ENCODE data around the gene SRXN1. TPM values are rescaled to one million over a fixed set of nuclear protein-coding genes. Genes with fewer than 3 reads are reported as not detected.

The SRXN1 gene
- total RNA-seq, 2 donors from 2014 or later = 5.6 to 9.7 TPM

DNA sequence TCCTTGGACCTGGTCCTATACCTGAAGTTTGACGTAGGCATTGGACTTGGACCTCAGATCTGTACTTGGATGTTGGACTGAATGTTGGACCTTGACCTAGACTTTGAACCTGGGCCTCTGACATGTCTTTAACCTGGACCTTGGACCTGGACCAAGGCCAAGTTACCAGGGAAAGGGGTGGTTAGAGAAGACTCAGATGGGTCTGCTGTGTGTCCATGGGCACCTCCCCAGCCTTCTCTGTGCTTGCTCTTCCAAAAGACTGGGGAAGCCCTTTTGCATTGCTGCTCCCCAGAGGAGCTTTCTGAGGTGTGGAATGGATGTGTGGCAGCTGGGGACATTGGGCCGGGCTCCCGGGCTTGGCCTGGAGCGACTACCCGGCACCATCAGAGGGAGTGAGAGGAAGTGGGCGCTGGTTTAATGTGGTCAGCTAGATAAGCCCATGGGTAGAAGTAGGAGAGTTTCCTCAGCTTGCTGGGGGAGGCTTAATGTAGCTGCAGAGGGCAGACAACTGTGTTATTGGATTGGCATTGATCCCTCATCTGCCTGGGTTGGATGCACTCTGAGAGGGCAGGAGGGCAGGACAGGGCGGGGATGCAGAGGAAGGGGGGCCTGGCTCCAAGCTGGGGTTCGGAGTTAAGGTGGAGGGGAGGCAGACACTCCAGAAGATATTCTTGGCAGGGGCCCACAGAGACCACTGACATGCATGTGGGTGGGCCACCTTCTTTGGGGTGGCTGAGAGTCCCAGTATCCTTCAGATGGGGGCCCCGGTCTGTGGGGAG, 18.4 kb upstream of the SRXN1 start:
- Mint-ChIP-seq H3K27ac (no peak overlapping the region), H3K9me3 (no peaks in the 10 kb centered on the region), H3K4me1 (ENCODE audit: low read depth) (peaks cover 7% of the 10 kb centered on the region), H3K27me3 (ENCODE audit: low read depth) (peaks cover 50% of the 10 kb centered on the region), H3K36me3 (ENCODE audit: insufficient read depth in 2 of 2) (peaks cover 0 to 4% of the 10 kb centered on the region in 2 donors), H3K4me3 (no peak overlapping the region)
- no peak for ATAC-seq (replicated peaks in 1 of 2)
- no peak for DNase-seq

DNA sequence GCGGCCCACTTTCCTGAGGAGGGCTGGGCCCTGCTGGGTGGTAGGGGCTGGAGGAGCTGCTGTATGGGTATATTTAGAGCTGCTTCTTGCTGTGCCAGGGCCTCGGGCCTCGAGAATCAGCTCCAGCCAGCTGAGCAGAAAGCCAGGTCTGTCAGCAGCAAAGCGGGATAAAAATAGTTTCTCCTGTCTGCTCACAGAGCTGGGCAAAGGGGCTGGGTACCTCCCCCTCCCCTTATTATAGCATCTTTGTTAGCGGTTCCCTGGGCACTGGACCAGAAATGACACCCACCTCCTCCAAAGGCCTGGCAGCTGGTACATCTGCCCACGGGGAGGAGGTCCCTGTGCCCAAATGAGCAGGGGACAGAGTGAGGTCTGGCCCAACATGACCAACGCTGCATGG, 16.6 kb upstream of the SRXN1 start:
- ATAC-seq (replicated peaks in 1 of 2) = no peak
- no peak overlapping the region for H3K27ac Mint-ChIP-seq
- H3K9me3 Mint-ChIP-seq = no peaks in the 10 kb centered on the region
- no peak for DNase-seq
- peaks cover 0 to 1% of the 10 kb centered on the region in 2 donors for H3K36me3 Mint-ChIP-seq (ENCODE audit: insufficient read depth in 2 of 2)
- no peaks in the 10 kb centered on the region for H3K4me1 Mint-ChIP-seq (ENCODE audit: low read depth)
- peaks cover 50% of the 10 kb centered on the region for H3K27me3 Mint-ChIP-seq (ENCODE audit: low read depth)
- no peak overlapping the region for H3K4me3 Mint-ChIP-seq

DNA sequence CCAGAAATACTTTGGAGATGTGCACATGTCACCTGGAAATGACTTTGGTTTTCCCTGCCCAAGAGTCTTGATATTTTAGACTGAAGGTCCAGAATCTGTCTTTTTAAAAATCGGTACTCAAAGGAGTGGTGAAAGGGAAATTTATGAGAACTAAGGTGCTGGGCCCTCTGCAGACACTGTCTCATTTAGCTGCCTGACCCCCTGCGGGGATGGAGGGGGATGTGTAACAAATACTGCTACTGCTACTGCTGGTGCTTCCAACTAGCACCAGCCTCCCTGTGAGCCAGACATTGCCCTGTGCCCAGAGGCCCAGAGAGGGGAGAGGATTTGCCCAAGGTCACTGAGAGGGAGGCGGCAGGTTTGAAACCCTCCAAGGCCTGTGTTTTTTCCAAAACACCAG, 15.6 kb upstream of the SRXN1 start:
- no peaks in the 10 kb centered on the region for H3K4me1 Mint-ChIP-seq (ENCODE audit: low read depth)
- peaks cover 0 to 1% of the 10 kb centered on the region in 2 donors for H3K36me3 Mint-ChIP-seq (ENCODE audit: insufficient read depth in 2 of 2)
- H3K27me3 Mint-ChIP-seq (ENCODE audit: low read depth) = peaks cover 45% of the 10 kb centered on the region
- no peaks in the 10 kb centered on the region for H3K9me3 Mint-ChIP-seq
- DNase-seq (no peak), ATAC-seq (replicated peaks in 1 of 2) (no peak)
- no peak overlapping the region for H3K27ac Mint-ChIP-seq
- no peak overlapping the region for H3K4me3 Mint-ChIP-seq

DNA sequence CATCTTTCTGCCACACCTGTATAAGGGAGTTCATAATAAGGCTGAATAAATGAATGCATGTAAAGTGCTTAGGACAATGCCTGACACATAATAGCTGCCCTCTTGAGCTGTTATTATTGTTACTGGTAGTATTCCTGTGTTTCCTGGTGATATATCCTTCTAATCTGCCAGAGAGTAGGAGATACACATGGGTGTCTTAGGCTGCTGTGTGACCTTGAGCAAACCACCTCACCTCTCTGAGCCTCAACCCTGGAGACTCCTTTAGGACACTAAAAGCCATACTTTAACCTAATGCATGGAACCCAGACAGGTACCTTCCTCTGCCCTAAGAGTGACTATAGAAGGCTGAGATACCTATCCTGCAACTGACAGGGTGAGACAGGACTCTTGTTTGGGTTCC, 15.1 kb upstream of the SRXN1 start:
- ATAC-seq (replicated peaks in 1 of 2) (no peak), DNase-seq (no peak)
- Mint-ChIP-seq H3K27ac (no peak overlapping the region), H3K9me3 (no peaks in the 10 kb centered on the region), H3K4me3 (no peak overlapping the region), H3K27me3 (ENCODE audit: low read depth) (peaks cover 44% of the 10 kb centered on the region), H3K4me1 (ENCODE audit: low read depth) (peaks cover 3% of the 10 kb centered on the region), H3K36me3 (ENCODE audit: insufficient read depth in 2 of 2) (peaks cover 0 to 1% of the 10 kb centered on the region in 2 donors)

DNA sequence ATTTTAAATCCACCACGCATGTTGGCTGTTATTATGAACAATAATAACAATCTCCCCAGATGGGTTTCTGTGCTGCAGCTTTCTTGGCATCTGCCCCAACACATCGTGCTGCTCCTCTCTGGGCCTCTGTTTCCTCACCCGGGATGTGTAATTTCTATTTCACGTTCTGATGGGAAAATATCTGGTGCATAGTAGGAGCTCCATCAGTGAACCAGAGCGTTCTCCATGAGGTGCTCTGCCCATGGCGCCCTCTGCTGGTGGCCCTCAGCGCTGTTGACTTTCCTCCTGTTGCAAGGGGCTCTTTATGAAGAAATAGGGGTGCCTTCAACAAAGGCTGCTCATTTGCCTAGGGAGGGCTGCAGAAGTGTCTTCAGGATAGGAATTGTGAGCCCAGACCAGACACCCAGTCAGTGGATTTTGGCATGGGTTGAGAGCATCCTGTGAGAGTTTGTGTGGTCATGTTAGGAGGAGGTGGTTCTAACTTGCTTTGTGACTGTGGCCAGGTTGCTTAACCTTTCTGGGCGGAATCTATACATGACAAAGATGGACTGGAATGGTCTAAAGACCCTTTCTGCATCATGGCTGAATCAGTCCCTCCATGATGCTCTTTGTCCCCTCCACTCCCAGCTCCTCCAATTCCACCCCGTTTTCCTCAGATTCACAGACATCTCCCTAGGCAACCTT, 14.5 kb upstream of the SRXN1 start:
- H3K4me3 Mint-ChIP-seq = no peak overlapping the region
- peaks cover 6% of the 10 kb centered on the region for H3K4me1 Mint-ChIP-seq (ENCODE audit: low read depth)
- no peak overlapping the region for H3K27ac Mint-ChIP-seq
- peak in 1 of 2 donors; percentile 58 for ATAC-seq (replicated peaks in 1 of 2)
- DNase-seq = peak; percentile 67 to 73
- peaks cover 50% of the 10 kb centered on the region for H3K27me3 Mint-ChIP-seq (ENCODE audit: low read depth)
- H3K36me3 Mint-ChIP-seq (ENCODE audit: insufficient read depth in 2 of 2) = peaks cover 0 to 1% of the 10 kb centered on the region in 2 donors
- no peaks in the 10 kb centered on the region for H3K9me3 Mint-ChIP-seq

DNA sequence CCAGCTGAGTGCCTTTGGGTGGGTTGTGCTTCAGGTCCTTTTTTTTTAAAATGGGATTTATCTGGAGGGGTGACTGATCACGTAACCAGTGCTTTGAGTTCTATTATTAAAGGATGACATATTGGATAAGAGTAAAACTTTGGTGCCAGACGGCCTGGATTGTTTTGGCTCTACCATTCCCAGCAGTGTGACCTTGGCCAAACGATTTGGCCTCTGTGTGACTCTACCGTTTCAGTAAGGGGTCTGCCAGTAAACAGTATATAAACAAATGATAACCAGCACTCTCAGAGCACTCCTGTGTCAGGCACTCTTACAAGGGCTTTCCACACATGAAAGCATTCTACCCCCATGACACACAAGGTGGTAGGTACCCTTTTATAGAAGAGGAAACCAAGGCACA, 13.9 kb upstream of the SRXN1 start:
- no peak for DNase-seq
- no peak for ATAC-seq (replicated peaks in 1 of 2)
- no peak overlapping the region for H3K27ac Mint-ChIP-seq
- no peaks in the 10 kb centered on the region for H3K9me3 Mint-ChIP-seq
- H3K4me3 Mint-ChIP-seq = no peak overlapping the region
- peaks cover 6% of the 10 kb centered on the region for H3K4me1 Mint-ChIP-seq (ENCODE audit: low read depth)
- H3K27me3 Mint-ChIP-seq (ENCODE audit: low read depth) = peaks cover 51% of the 10 kb centered on the region
- no peaks in the 10 kb centered on the region for H3K36me3 Mint-ChIP-seq (ENCODE audit: insufficient read depth in 2 of 2)

DNA sequence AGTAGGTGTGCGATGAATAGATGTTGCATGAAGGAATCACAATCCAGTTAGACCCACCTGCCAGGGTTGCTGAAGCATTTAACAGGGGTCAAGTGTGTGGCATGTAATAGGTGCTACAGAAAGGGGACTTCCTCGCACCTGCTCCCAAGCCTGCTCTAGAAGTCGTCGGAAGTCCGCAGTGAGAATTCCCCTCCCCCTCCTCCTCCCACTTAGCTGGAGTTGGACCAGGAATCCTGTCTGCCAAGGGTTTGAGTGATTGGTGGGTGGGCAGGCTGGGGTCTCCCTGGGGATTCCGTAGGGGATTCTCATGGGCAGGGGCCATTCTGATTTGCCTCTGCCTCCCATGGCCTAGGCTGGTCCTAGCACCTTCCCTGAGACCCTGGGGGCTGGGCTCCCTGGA, 12.3 kb upstream of the SRXN1 start:
- peaks cover 6% of the 10 kb centered on the region for H3K4me1 Mint-ChIP-seq (ENCODE audit: low read depth)
- DNase-seq = no peak
- peaks cover 49% of the 10 kb centered on the region for H3K27me3 Mint-ChIP-seq (ENCODE audit: low read depth)
- ATAC-seq (replicated peaks in 1 of 2) = no peak
- no peaks in the 10 kb centered on the region for H3K36me3 Mint-ChIP-seq (ENCODE audit: insufficient read depth in 2 of 2)
- H3K9me3 Mint-ChIP-seq = no peaks in the 10 kb centered on the region
- no peak overlapping the region for H3K4me3 Mint-ChIP-seq
- no peak overlapping the region for H3K27ac Mint-ChIP-seq

DNA sequence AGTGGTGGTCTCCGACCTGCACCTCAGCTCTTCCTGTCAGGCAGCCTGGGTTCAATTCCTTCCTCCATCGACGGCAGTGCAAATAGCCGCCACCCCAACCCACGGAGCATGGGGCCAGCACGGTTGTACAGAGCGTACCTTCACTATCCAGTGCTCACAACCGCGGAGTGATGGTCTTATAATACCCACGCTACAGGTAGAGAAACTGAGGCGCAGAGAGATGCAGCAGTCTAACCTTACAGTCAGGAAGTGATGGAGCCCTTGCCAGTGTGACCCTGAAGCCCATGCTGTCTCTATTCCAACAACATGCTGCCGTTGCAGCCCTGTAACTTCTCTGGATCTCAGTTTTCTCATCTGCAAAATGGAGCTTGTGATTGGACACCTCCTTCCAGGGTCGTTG, 11.6 kb upstream of the SRXN1 start:
- Mint-ChIP-seq H3K27ac (no peak overlapping the region), H3K27me3 (ENCODE audit: low read depth) (peaks cover 49% of the 10 kb centered on the region)
- no peak for ATAC-seq (replicated peaks in 1 of 2)

DNA sequence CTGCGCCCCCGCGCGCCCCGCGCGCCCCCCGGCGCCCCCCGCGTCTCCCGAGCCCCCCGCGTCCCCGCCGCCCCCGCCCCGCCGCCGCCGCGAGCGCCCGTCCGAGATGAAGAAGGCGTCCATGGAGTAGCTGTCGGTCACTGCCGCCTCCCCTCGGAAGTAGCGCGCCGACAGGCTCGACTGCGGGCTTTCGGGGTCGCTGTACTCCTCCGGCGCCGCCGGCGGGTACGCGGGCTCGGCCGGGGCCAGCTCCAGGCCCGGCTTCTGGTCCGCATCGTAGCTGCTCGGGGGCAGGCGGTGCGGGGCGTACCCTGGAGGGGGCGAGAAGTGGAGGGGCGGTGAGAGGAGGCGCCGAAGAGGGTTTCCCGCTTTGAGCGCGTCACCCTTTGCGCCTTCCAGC, 11.2 kb upstream of the SRXN1 start:
- ATAC-seq (replicated peaks in 1 of 2) (no peak), DNase-seq (no peak)
- no peaks in the 10 kb centered on the region for H3K36me3 Mint-ChIP-seq (ENCODE audit: insufficient read depth in 2 of 2)
- peaks cover 52% of the 10 kb centered on the region for H3K27me3 Mint-ChIP-seq (ENCODE audit: low read depth)
- H3K4me3 Mint-ChIP-seq = no peak overlapping the region
- H3K9me3 Mint-ChIP-seq = no peaks in the 10 kb centered on the region
- no peak overlapping the region for H3K27ac Mint-ChIP-seq
- peaks cover 6% of the 10 kb centered on the region for H3K4me1 Mint-ChIP-seq (ENCODE audit: low read depth)

More for the DNA sequence above, 11.6 kb upstream of the SRXN1 start:
- peaks cover 6% of the 10 kb centered on the region for H3K4me1 Mint-ChIP-seq (ENCODE audit: low read depth)
- no peaks in the 10 kb centered on the region for H3K36me3 Mint-ChIP-seq (ENCODE audit: insufficient read depth in 2 of 2)
- H3K9me3 Mint-ChIP-seq = no peaks in the 10 kb centered on the region
- no peak for DNase-seq
- H3K4me3 Mint-ChIP-seq = peak overlapping the region in 1 of 2 donors; percentile 32

DNA sequence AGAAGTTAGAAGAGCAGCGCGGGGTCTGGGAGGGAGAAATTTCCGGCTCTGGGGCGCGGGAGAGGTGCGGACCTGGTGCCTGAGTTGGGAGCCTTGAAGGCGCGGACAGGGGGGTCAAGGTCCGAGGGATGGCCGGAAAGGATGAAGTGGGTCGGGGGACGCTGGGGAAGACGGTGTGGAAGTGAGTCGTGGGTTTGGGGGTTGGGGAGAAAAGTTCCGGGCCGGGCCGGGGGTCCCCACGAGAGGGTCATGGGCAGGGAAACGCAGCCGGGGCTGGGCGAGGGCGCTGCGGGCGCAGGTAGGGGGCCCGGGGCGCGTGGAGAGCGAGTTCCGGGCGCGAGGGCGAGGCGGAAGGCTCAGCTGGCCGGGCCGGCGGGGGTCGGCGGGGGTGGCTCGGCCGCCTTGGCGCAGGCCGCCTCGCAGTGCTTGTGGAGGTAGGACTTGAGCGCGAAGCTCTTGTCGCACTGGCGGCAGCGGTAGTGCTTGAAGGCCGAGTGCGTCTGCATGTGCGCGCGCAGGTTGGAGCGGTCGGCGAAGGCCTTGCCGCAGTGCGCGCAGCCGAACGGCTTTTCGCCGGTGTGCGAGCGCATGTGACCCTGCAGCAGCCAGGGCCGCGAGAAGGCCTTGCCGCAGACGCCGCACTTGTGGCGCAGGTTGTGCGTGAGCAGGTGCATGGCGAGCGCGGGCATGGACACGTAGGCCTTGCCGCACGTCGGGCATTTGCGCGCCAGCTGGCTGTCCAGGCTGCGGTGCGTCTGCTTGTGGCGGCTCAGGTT, 10.5 kb upstream of the SRXN1 start:
- peak; percentile 14 to 16 for DNase-seq
- no peaks in the 10 kb centered on the region for H3K36me3 Mint-ChIP-seq (ENCODE audit: insufficient read depth in 2 of 2)

DNA sequence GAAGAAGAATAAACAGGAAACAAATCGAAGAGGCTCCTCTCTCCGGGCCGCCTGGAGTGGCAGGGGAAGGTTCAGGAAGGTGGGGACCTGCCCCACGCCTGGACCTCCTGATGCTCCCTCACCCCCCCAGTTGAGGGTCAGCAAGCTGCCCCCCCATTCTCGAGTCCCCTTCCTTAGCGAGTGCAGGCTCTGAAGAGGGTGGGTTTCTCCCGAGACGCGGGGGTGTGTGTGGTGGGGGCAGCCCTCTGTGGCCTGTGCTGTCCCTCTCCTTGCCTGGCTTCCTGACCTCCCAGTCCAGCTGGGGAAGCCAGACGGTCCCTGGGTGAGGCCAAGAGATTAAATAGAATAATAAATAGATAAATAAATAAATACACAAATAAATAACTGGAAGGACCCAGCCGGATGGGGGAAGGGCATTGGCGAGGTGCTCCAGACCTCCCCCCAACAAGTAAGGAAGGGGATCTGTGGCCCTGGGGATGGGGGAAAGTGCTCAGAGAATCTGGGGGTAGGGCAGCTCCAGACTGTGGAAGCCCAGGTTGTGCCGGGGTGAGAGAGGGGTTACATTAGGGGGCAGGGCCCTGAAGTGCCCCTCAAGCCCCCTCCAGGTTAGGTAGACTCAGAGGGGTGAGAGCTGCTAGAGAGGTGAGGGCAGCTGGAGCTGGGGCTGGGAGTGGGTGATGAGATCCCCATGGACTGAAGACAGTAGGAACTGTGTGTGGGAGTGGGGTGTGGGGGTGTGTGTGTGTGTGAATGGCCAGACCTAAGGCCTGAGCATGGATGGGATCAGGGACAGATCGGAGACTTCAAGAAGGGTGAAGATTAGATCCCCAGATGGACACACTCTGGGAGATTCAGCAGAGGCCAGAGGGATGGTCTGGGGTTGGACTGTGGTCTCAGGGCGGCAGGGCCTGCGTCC, 9.5 kb upstream of the SRXN1 start:
- DNase-seq (no peak), ATAC-seq (replicated peaks in 1 of 2) (no peak)
- peaks cover 6% of the 10 kb centered on the region for H3K4me1 Mint-ChIP-seq (ENCODE audit: low read depth)
- H3K27ac Mint-ChIP-seq = no peak overlapping the region
- peak overlapping the region; percentile 41 to 42 for H3K4me3 Mint-ChIP-seq
- H3K9me3 Mint-ChIP-seq = no peaks in the 10 kb centered on the region
- H3K36me3 Mint-ChIP-seq (ENCODE audit: insufficient read depth in 2 of 2) = no peaks in the 10 kb centered on the region
- H3K27me3 Mint-ChIP-seq (ENCODE audit: low read depth) = peaks cover 68% of the 10 kb centered on the region

More for the DNA sequence above, 10.5 kb upstream of the SRXN1 start:
- peak in 1 of 2 donors; percentile 27 for ATAC-seq (replicated peaks in 1 of 2)
- peaks cover 58% of the 10 kb centered on the region for H3K27me3 Mint-ChIP-seq (ENCODE audit: low read depth)
- no peaks in the 10 kb centered on the region for H3K9me3 Mint-ChIP-seq
- peaks cover 6% of the 10 kb centered on the region for H3K4me1 Mint-ChIP-seq (ENCODE audit: low read depth)
- no peak overlapping the region for H3K27ac Mint-ChIP-seq
- H3K4me3 Mint-ChIP-seq = peak overlapping the region; percentile 41 to 64

DNA sequence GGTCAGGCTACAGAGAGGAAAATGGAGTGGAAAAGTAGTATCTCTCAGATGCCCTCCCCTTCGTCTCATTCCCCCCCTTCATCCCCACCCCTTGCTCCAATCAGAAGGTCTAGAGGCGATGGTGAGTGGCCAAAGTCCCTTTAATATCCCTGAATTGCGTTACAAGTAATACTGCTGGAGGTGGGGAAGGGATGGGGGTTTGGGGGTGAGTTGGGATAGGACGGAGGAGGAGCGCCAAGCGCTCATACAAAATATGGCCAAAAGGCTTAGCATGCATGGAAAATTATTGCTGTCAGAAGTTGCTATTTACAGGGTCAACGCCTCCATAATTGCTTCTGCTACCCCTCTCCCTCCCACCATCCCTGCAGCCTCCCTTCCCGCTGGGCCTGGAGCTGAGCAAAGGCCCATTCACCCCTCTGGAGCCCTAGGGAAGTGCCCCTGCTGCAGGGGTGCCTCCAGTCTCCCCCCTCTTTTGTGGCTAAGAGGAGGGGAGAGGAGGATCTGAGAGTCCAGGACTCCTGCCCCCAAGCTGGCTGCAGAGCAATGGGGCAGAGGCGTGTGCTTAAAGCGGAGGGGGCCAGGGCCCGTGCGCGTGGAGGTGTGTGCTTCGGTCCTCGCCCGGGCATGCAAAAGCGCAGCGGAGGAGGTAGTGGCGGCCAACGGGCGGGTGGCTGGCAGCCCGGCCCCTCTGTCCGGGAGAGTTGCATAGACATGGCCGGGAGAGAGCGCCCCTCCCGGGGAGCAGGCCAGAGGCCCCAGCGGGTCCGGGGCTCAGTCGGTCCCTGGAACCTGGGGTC, 8.7 kb upstream of the SRXN1 start:
- Mint-ChIP-seq H3K9me3 (no peaks in the 10 kb centered on the region), H3K4me1 (ENCODE audit: low read depth) (peaks cover 6% of the 10 kb centered on the region), H3K27me3 (ENCODE audit: low read depth) (peaks cover 74% of the 10 kb centered on the region), H3K27ac (no peak overlapping the region), H3K4me3 (no peak overlapping the region), H3K36me3 (ENCODE audit: insufficient read depth in 2 of 2) (no peaks in the 10 kb centered on the region)
- no peak for ATAC-seq (replicated peaks in 1 of 2)
- DNase-seq = no peak

Data from activated T-cell treated with anti-CD3 and anti-CD28 coated beads, Interleukin-2, amount 50 U/mL, for 72 hours (primary cell).